T-helper 2 cell (primary cell): ENCODE results near the gene COMT.
A peak's percentile ranks its signal among the peaks of the same experiment; 100 is the strongest.
"Not testable (repeated sequence)": the region's sequence is repeated elsewhere in the genome, so short reads cannot be mapped to it uniquely, and the experiment has no call there.

Source experiments
- DNase-seq, 5 experiments: peaks; one replicate each; pipeline versions ENCODE4 v3.0.0 to v3.0.0-alpha.2; 2012 to 2022

The COMT gene

GRCh38 chr22:19909350-19910179 is 32.0 kb upstream of the COMT start:
- DNase-seq: peak; percentile 60 to 78 (median 73)

- no peak for DNase-seq
These were observed 31.3 kb upstream of the COMT start for GRCh38 chr22:19910180-19910744.

- no peak for DNase-seq
These were observed 29.9 kb upstream of the COMT start for GRCh38 chr22:19911540-19912270.

GRCh38 chr22:19912271-19912999 is 29.1 kb upstream of the COMT start:
- no peak for DNase-seq

- DNase-seq: no peak
These were observed 28.1 kb upstream of the COMT start for GRCh38 chr22:19913337-19913936.

- no peak for DNase-seq
These were observed 27.2 kb upstream of the COMT start for GRCh38 chr22:19914201-19914943.

- DNase-seq: no peak
These were observed 26.2 kb upstream of the COMT start for GRCh38 chr22:19915287-19915954.

GRCh38 chr22:19916006-19916405 is 25.6 kb upstream of the COMT start:
- DNase-seq: no peak

GRCh38 chr22:19916941-19917340 is 24.6 kb upstream of the COMT start:
- DNase-seq: no peak

- DNase-seq: no peak
These were observed 24.0 kb upstream of the COMT start for GRCh38 chr22:19917389-19918138.

- no peak for DNase-seq
These were observed 23.1 kb upstream of the COMT start for GRCh38 chr22:19918332-19919106.

- no peak for DNase-seq
These were observed 21.7 kb upstream of the COMT start for GRCh38 chr22:19919701-19920363.

GRCh38 chr22:19921544-19922081 is 20.0 kb upstream of the COMT start:
- no peak for DNase-seq

- no peak for DNase-seq
These were observed 17.6 kb upstream of the COMT start for GRCh38 chr22:19923914-19924513.

- DNase-seq: not testable (repeated sequence)
These were observed 15.5 kb upstream of the COMT start for GRCh38 chr22:19926028-19926427.

- no peak for DNase-seq
These were observed 13.9 kb upstream of the COMT start for GRCh38 chr22:19927696-19928095.

GRCh38 chr22:19928207-19928606 is 13.4 kb upstream of the COMT start:
- no peak for DNase-seq
